H1 (cell line): Measurements from ENCODE around the gene MTMR2. TPM values are rescaled to one million over a fixed set of nuclear protein-coding genes. Genes with fewer than 3 reads are reported as not detected.

Experiments
- CTCF ChIA-PET: fragments of 300-600 bp; sonication (Branson Sonifier 250); formaldehyde crosslinking; loops from one replicate; lab custom pipeline; 2021; ENCODE audit not compliant: partially characterized antibody; lab: Charles Lee
- POLR2A ChIA-PET: fragments of 300-600 bp; sonication (Branson Sonifier 250); formaldehyde crosslinking; loops from one replicate; lab custom pipeline; 2021; ENCODE audit warnings: inconsistent platforms; ENCODE audit not compliant: partially characterized antibody; lab: Charles Lee
- DNase-seq, 2 experiments: peaks; one replicate each; pipeline versions ENCODE4 v3.0.0 to v3.0.0-alpha.2; 2010 to 2022; ENCODE audit warnings: low spot score in 2 of 2, low read depth in 1 of 2, mixed read lengths in 1 of 2
- FAIRE-seq: peaks from 2 replicates; lab custom pipeline; 2011; peaks lifted over from hg19 to GRCh38; lab: Jason Lieb, UNC
- H2AFZ ChIP-seq: 2 replicates; pipeline ENCODE4 v1.8.1; 2012; ENCODE audit warnings: low read length, inconsistent platforms
- H2AK5ac ChIP-seq: 2 replicates; pipeline ENCODE4 v1.6.1; 2013; ENCODE audit warnings: low read depth, low read length
- H2BK120ac ChIP-seq: replicated peaks from 2 replicates; pipeline ENCODE3; 2013; ENCODE audit warnings: low read depth, low read length, inconsistent platforms
- H2BK12ac ChIP-seq: 2 replicates; pipeline ENCODE4 v1.6.1; 2013; ENCODE audit warnings: low read depth, low read length
- H2BK15ac ChIP-seq: 2 replicates; pipeline ENCODE4 v1.6.1; 2013; ENCODE audit warnings: low read length
- H2BK20ac ChIP-seq: 2 replicates; pipeline ENCODE4 v1.6.1; 2013; ENCODE audit warnings: low read length
- H2BK5ac ChIP-seq: 2 replicates; pipeline ENCODE4 v1.6.1; 2013; ENCODE audit warnings: low read depth, low read length
- H3K14ac ChIP-seq: 2 replicates; pipeline ENCODE4 v1.6.1; 2013; ENCODE audit warnings: inconsistent platforms; ENCODE audit not compliant: insufficient read length
- H3K18ac ChIP-seq: 2 replicates; pipeline ENCODE4 v1.6.1; 2013; ENCODE audit warnings: low read length; ENCODE audit errors: extremely low read depth
- H3K23ac ChIP-seq: 2 replicates; pipeline ENCODE4 v1.6.1; 2013; ENCODE audit warnings: inconsistent platforms; ENCODE audit not compliant: insufficient read length
- H3K23me2 ChIP-seq: 2 replicates; pipeline ENCODE4 v1.6.1; 2013; ENCODE audit warnings: low read depth, low read length
- H3K27ac ChIP-seq: 2 replicates; pipeline ENCODE4 v1.6.1; 2011; ENCODE audit warnings: low read depth, low read length, inconsistent platforms
- H3K27me3 ChIP-seq, 4 experiments: replicated peaks in 1 of 4; 1 replicate in 1 of 4; 2 replicates in 3 of 4; pipeline versions ENCODE4 v1.6.1 to v1.8.1; 2011 to 2013; ENCODE audit warnings: low read length in 3 of 4, mild to moderate bottlenecking in 3 of 4, inconsistent platforms in 2 of 4, mixed read lengths in 2 of 4, moderate library complexity in 1 of 4; ENCODE audit not compliant: control insufficient read depth in 3 of 4, insufficient read depth in 3 of 4; ENCODE audit errors: extremely low read depth in 1 of 4
- H3K36me3 ChIP-seq, 4 experiments: 2 replicates each; pipeline versions ENCODE4 v1.6.1 to v1.8.1; 2011 to 2013; ENCODE audit warnings: mild to moderate bottlenecking in 4 of 4, low read length in 3 of 4, moderate library complexity in 2 of 4, control low read depth in 1 of 4, inconsistent platforms in 1 of 4; ENCODE audit not compliant: insufficient read depth in 4 of 4, control insufficient read depth in 2 of 4
- H3K4ac ChIP-seq: replicated peaks from 2 replicates; pipeline ENCODE3; 2013; ENCODE audit warnings: low read length, low read depth, mixed read lengths, inconsistent platforms; ENCODE audit not compliant: insufficient read length
- H3K4me1 ChIP-seq, 4 experiments: replicated peaks in 1 of 4; 1 replicate in 1 of 4; 2 replicates in 3 of 4; pipeline versions ENCODE4 v1.6.1 to v1.8.1; 2011 to 2013; ENCODE audit warnings: low read length in 3 of 4, inconsistent platforms in 2 of 4, mixed read lengths in 1 of 4; ENCODE audit not compliant: insufficient read depth in 4 of 4, control insufficient read depth in 3 of 4
- H3K4me2 ChIP-seq, 2 experiments: 2 replicates each; pipeline versions ENCODE4 v1.6.1 to v1.8.1; 2011 to 2013; ENCODE audit warnings: low read depth in 2 of 2, low read length in 2 of 2, control low read depth in 1 of 2, inconsistent platforms in 1 of 2, mild to moderate bottlenecking in 1 of 2; ENCODE audit not compliant: insufficient read depth in 1 of 2
- H3K4me3 ChIP-seq, 4 experiments: fragments of 200-600, 300-600 bp in 1 of 4; sonication (generic), shearing (Covaris generic), sonication (Bioruptor Twin) in 1 of 4; 2 replicates each; pipeline versions ENCODE4 v1.5.1 to v1.8.1; 2011 to 2016; ENCODE audit warnings: low read length in 4 of 4, low read depth in 3 of 4, control low read depth in 2 of 4, inconsistent platforms in 2 of 4, mild to moderate bottlenecking in 2 of 4, mixed read lengths in 1 of 4, moderate library complexity in 1 of 4; ENCODE audit not compliant: insufficient read depth in 2 of 4; ENCODE audit errors: extremely low read depth in 1 of 4
- H3K56ac ChIP-seq: replicated peaks from 2 replicates; pipeline ENCODE3; 2013; ENCODE audit warnings: low read depth, mild to moderate bottlenecking, mixed read lengths, low read length, inconsistent platforms; ENCODE audit not compliant: insufficient read length
- H3K79me1 ChIP-seq: 2 replicates; pipeline ENCODE4 v1.6.1; 2013; ENCODE audit warnings: low read depth, low read length, control low read depth
- H3K79me2 ChIP-seq, 2 experiments: 2 replicates each; pipeline versions ENCODE4 v1.6.1 to v1.8.1; 2012 to 2013; ENCODE audit warnings: low read length in 2 of 2, mild to moderate bottlenecking in 2 of 2, inconsistent platforms in 1 of 2; ENCODE audit not compliant: insufficient read depth in 2 of 2, control insufficient read depth in 1 of 2
- H3K9ac ChIP-seq, 4 experiments: replicated peaks in 1 of 4; 1 replicate in 1 of 4; 2 replicates in 3 of 4; pipeline versions ENCODE4 v1.6.1 to v1.8.1; 2011 to 2013; ENCODE audit warnings: low read depth in 3 of 4, low read length in 3 of 4, control low read depth in 2 of 4, mild to moderate bottlenecking in 2 of 4, moderate library complexity in 2 of 4, inconsistent platforms in 1 of 4; ENCODE audit errors: extremely low read depth in 1 of 4
- H3K9me3 ChIP-seq, 2 experiments: 2 replicates each; pipeline versions ENCODE4 v1.6.1 to v1.8.1; 2012 to 2013; ENCODE audit warnings: mild to moderate bottlenecking in 2 of 2, moderate library complexity in 2 of 2, control low read depth in 1 of 2, inconsistent platforms in 1 of 2, low read depth in 1 of 2, low read length in 1 of 2, mixed read lengths in 1 of 2; ENCODE audit not compliant: insufficient read depth in 2 of 2
- H4K20me1 ChIP-seq, 2 experiments: replicated peaks in 1 of 2; 2 replicates each; pipeline versions ENCODE3 to v1.8.1; 2011 to 2013; ENCODE audit warnings: inconsistent platforms in 2 of 2, low read length in 2 of 2, mild to moderate bottlenecking in 1 of 2; ENCODE audit not compliant: insufficient read depth in 2 of 2, control insufficient read depth in 1 of 2
- H4K5ac ChIP-seq: 2 replicates; pipeline ENCODE4 v1.6.1; 2013; ENCODE audit warnings: low read length, low read depth, mixed read lengths, inconsistent platforms; ENCODE audit not compliant: insufficient read length
- H4K8ac ChIP-seq: 2 replicates; pipeline ENCODE4 v1.8.0; 2013; ENCODE audit warnings: mild to moderate bottlenecking, moderate library complexity, low read length, inconsistent platforms; ENCODE audit not compliant: insufficient read depth; ENCODE audit errors: extremely low read depth
- H4K91ac ChIP-seq: replicated peaks from 2 replicates; pipeline ENCODE3; 2013; ENCODE audit warnings: low read length, mixed read lengths, inconsistent platforms; ENCODE audit not compliant: insufficient read length
- KDM1A ChIP-seq: fragments of 200-600, 300-600 bp; sonication (generic); IDR thresholded peaks from 2 replicates; pipeline ENCODE4 v1.7.1; 2016; ENCODE audit warnings: mild to moderate bottlenecking, low read length, borderline replicate concordance
- SIN3A ChIP-seq, 2 experiments: IDR thresholded peaks in 1 of 2; conservative IDR thresholded peaks in 1 of 2; 2 replicates each; pipeline ENCODE4 v1.6.1; 2011 to 2012; ENCODE audit warnings: low read length in 2 of 2, improper control_type of control experiment in 1 of 2, low read depth in 1 of 2, mild to moderate bottlenecking in 1 of 2
- WGBS, 2 experiments: shearing (Covaris generic) in 1 of 2; methylation state at CpG; one replicate each; pipeline versions ENCODE4 v1.1.6 to v1.1.7; 2013 to 2015; ENCODE audit warnings: low lambda C conversion rate in 2 of 2, mixed read lengths in 2 of 2, inconsistent platforms in 1 of 2, low coverage in 1 of 2, missing lambda C conversion rate in 1 of 2; ENCODE audit not compliant: insufficient replicate concordance in 2 of 2, insufficient coverage in 1 of 2, insufficient read length in 1 of 2; ENCODE audit errors: extremely low coverage in 1 of 2, missing lambda C conversion rate in 1 of 2; 5-methylcytosine and 5-hydroxymethylcytosine counted together
- polyA plus RNA-seq, 7 experiments: library from polyadenylated mRNA; depleted of rRNA in 3 of 7; stranded (reverse) in 5 of 7; unstranded in 2 of 7; fragments of >200 nt in 5 of 7; fragments of 200-250 nt in 2 of 7; gene quantifications; 1 replicate in 5 of 7; 2 replicates in 1 of 7; 4 replicates in 1 of 7; pipeline versions ENCODE4 v1.2.1 to v1.2.3, GENCODE V29; 2011 to 2013; ENCODE audit warnings: missing spikeins in 2 of 7, mixed read lengths in 2 of 7
- total RNA-seq: library from RNA; stranded (reverse); fragmentation: NEBNext Ultra II Directional; extraction: Animal tissue kit (Norgen Biotek cat#: 25700); gene quantifications from 2 replicates; pipeline ENCODE4 v1.2.1, GENCODE V29; 2021

Gene MTMR2
- total and polyA plus RNA-seq, 2 of the 8 experiments (the other 6 are each of a cell fraction or from before 2014, with no cell fraction given) = 16.7 to 52.9 TPM

DNA sequence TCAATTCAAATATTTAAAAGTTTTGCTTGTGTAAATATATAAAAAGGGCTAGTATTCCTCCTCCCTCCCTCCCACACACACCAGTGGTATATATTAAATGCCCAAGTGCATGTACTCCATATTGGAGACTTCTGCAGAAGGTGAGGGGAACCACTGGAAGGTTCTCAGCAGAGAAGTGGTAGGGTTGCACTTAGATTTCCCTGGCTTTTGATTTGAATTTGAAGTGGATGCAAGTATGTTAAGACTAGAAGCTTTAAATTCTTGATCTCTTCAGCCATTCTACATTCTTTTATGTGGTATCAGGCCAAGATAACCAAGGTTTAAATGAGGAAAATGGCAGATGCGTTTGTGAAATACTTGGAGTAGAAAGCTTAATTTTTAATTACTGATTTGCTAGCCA is 90.5 kb downstream of the MTMR2 start:
- POLR2A ChIA-PET = interaction anchor here (0.9 to 2.1 kb wide), 2 partner anchors 16 to 509 kb away, joined by 3 to 5 read pairs; no protein-coding TSS in a partner anchor

More for the DNA sequence above, 90.5 kb downstream of the MTMR2 start:
- Histone ChIP-seq H2AFZ (no peak overlapping the region), H3K36me3 (peaks cover 5 to 73% (median 54%) of the 10 kb centered on the region in 4 experiments; a peak in 7 of 8 replicates), H3K9ac (no peak overlapping the region), H4K5ac (no peak overlapping the region), H3K23me2 (no peaks in the 10 kb centered on the region), H3K4ac (no peak overlapping the region), H3K18ac (no peak overlapping the region), H2BK5ac (no peak overlapping the region), H3K27ac (no peak overlapping the region), H2BK20ac (no peak overlapping the region), H3K79me1 (no peaks in the 10 kb centered on the region), H3K14ac (no peak overlapping the region), H4K20me1 (no peaks in the 10 kb centered on the region), H4K8ac (no peak overlapping the region), H4K91ac (no peak overlapping the region), H3K9me3 (no peaks in the 10 kb centered on the region), H3K56ac (no peak overlapping the region), H2AK5ac (no peak overlapping the region), H2BK15ac (no peak overlapping the region), H3K4me1 (no peaks in the 10 kb centered on the region), H2BK12ac (no peak overlapping the region), H3K4me2 (no peak overlapping the region), H3K23ac (no peak overlapping the region), H2BK120ac (no peak overlapping the region), H3K27me3 (no peaks in the 10 kb centered on the region), H3K79me2 (no peaks in the 10 kb centered on the region), H3K4me3 (no peak overlapping the region)
- no peak for TF ChIP-seq SIN3A (conservative IDR thresholded peaks at IDR 0.05 in 1 of 2, IDR thresholded peaks at IDR 0.05 in 1 of 2; ENCODE audit: low read depth in 1 of 2, low read length in 2 of 2)
- no peak for TF ChIP-seq KDM1A
- no peak for DNase-seq
- CTCF ChIA-PET = interaction anchor here (0.5 to 8.2 kb wide), 5 partner anchors 10 to 561 kb away, joined by 3 to 47 read pairs (median 3); no protein-coding TSS in a partner anchor
- 100% methylated on average over 1 of the region's 1 CpG; no CpG with 5 or more reads in 1 of the 2 experiments for WGBS, 2 experiments
- no peak for FAIRE-seq
